HepG2 (cell line): ENCODE measurements around the gene CMIP. TPM values are rescaled to one million over a fixed set of nuclear protein-coding genes. Genes with fewer than 3 reads are reported as not detected.

Experiments used
- ARHGAP35 ChIP-seq: sonication (generic); formaldehyde crosslinking; IDR thresholded peaks from 2 replicates; pipeline ENCODE4 v1.9.0; 2022; ENCODE audit warnings: mild to moderate bottlenecking, inconsistent platforms, moderate library complexity, missing genetic modification reagents, borderline replicate concordance
- EP300 ChIP-seq, 3 experiments: sonication (generic) in 1 of 3; formaldehyde crosslinking in 1 of 3; IDR thresholded peaks; 2 replicates each; pipeline versions ENCODE4 v1.5.1 to v1.6.1; 2011 to 2020; ENCODE audit warnings: low read depth in 2 of 3, low read length in 2 of 3, borderline replicate concordance in 1 of 3, improper control_type of control experiment in 1 of 3, mild to moderate bottlenecking in 1 of 3, missing genetic modification reagents in 1 of 3, moderate library complexity in 1 of 3
- FIP1L1 ChIP-seq: fragments of 200-400 bp; formaldehyde crosslinking; IDR thresholded peaks from 2 replicates; pipeline ENCODE4 v1.6.1; 2018; ENCODE audit warnings: low read depth, mild to moderate bottlenecking, low read length, moderate library complexity, borderline replicate concordance; ENCODE audit not compliant: insufficient read depth
- FOXJ3 ChIP-seq: sonication (generic); formaldehyde crosslinking; IDR thresholded peaks from 2 replicates; pipeline ENCODE4 v1.4.0; 2020; ENCODE audit warnings: missing genetic modification reagents, mild to moderate bottlenecking, borderline replicate concordance
- HOXA7 ChIP-seq: sonication (generic); formaldehyde crosslinking; IDR thresholded peaks from 2 replicates; pipeline ENCODE4 v1.8.1; 2022; ENCODE audit warnings: mild to moderate bottlenecking, missing genetic modification reagents, moderate library complexity
- MEIS1 ChIP-seq: sonication (generic); formaldehyde crosslinking; IDR thresholded peaks from 2 replicates; pipeline ENCODE4 v1.9.0; 2021; ENCODE audit warnings: mild to moderate bottlenecking, missing genetic modification reagents, moderate library complexity, borderline replicate concordance
- NRL ChIP-seq: sonication (generic); formaldehyde crosslinking; IDR thresholded peaks from 2 replicates; pipeline ENCODE4 v1.5.0; 2020; ENCODE audit warnings: missing genetic modification reagents, mild to moderate bottlenecking, moderate library complexity, borderline replicate concordance
- SALL2 ChIP-seq: sonication (generic); formaldehyde crosslinking; IDR thresholded peaks from 2 replicates; pipeline ENCODE4 v1.8.1; 2023; ENCODE audit warnings: mild to moderate bottlenecking, missing genetic modification reagents, inconsistent platforms
- TGIF2 ChIP-seq: IDR thresholded peaks from 2 replicates; pipeline ENCODE4 v1.6.1; 2016; ENCODE audit warnings: control low read depth, missing compliant biosample characterization
- THAP11 ChIP-seq: IDR thresholded peaks from 2 replicates; pipeline ENCODE4 v1.6.1; 2016; ENCODE audit warnings: missing biosample characterization, missing genetic modification reagents
- ZNF841 ChIP-seq: sonication (generic); formaldehyde crosslinking; IDR thresholded peaks from 2 replicates; pipeline ENCODE4 v1.8.1; 2023; ENCODE audit warnings: missing genetic modification reagents, borderline replicate concordance
- polyA plus RNA-seq, 8 experiments: library from polyadenylated mRNA; depleted of rRNA in 3 of 8; stranded (reverse) in 7 of 8; unstranded in 1 of 8; fragments of >200 nt; fragmentation: Illumina TruSeq in 4 of 8; extraction: Trizol in 4 of 8; gene quantifications; 2 replicates each; pipeline versions ENCODE4 v1.2.1 to v1.2.3, GENCODE V29; 2011 to 2016; ENCODE audit warnings: low read depth in 4 of 8, missing spikeins in 1 of 8, mixed read lengths in 1 of 8; ENCODE audit not compliant: insufficient read depth in 1 of 8
- total RNA-seq, 5 experiments: library from RNA; depleted of rRNA; stranded (reverse); fragments of >200 nt; fragmentation: Illumina TruSeq; extraction: Trizol; gene quantifications; 2 replicates each; pipeline ENCODE4 v1.2.3, GENCODE V29; 2016; ENCODE audit warnings: low read depth in 1 of 5
- TF ChIP-seq, protein P1 (sequence below): sonication (generic); formaldehyde crosslinking; IDR thresholded peaks from 2 replicates; pipeline ENCODE4 v1.4.0; 2020; ENCODE audit warnings: mild to moderate bottlenecking, missing genetic modification reagents, borderline replicate concordance
- TF ChIP-seq, protein P2 (sequence below): sonication (generic); formaldehyde crosslinking; IDR thresholded peaks from 2 replicates; pipeline ENCODE4 v1.4.0; 2020; ENCODE audit warnings: mild to moderate bottlenecking, low read depth, missing genetic modification reagents
- TF ChIP-seq, protein P3 (sequence below): sonication (generic); formaldehyde crosslinking; IDR thresholded peaks from 2 replicates; pipeline ENCODE4 v1.4.0; 2020; ENCODE audit warnings: missing genetic modification reagents

The CMIP gene
- total and polyA plus RNA-seq, 2 of the 13 experiments (the other 11 are each of a cell fraction or from before 2014, with no cell fraction given): 10.9 to 18.1 TPM

DNA sequence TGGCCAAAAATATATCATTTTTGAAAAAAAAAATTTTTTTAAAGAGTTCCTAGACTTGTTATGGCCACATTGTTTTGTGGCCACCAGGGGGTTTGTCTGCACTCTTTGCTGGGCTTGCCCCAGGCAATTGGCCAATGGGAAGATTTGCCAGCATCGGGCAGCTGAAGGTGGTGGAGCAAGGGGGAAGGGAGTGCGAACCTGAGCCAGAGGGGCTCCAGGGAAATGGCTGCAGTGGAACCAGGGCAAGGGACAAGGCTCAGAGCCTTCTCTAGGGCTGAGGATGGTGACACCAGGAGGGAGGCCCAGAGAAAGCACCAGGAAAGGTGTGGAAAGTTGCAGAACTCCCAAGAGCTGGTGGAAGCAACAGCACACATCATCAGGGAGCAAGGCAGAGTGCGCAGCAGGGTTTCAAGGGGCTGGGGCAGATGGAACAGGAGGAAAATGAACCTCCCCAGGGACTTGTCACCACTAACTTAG, 15.5 kb upstream of the CMIP start (continued):
- TF ChIP-seq, protein P1, sequence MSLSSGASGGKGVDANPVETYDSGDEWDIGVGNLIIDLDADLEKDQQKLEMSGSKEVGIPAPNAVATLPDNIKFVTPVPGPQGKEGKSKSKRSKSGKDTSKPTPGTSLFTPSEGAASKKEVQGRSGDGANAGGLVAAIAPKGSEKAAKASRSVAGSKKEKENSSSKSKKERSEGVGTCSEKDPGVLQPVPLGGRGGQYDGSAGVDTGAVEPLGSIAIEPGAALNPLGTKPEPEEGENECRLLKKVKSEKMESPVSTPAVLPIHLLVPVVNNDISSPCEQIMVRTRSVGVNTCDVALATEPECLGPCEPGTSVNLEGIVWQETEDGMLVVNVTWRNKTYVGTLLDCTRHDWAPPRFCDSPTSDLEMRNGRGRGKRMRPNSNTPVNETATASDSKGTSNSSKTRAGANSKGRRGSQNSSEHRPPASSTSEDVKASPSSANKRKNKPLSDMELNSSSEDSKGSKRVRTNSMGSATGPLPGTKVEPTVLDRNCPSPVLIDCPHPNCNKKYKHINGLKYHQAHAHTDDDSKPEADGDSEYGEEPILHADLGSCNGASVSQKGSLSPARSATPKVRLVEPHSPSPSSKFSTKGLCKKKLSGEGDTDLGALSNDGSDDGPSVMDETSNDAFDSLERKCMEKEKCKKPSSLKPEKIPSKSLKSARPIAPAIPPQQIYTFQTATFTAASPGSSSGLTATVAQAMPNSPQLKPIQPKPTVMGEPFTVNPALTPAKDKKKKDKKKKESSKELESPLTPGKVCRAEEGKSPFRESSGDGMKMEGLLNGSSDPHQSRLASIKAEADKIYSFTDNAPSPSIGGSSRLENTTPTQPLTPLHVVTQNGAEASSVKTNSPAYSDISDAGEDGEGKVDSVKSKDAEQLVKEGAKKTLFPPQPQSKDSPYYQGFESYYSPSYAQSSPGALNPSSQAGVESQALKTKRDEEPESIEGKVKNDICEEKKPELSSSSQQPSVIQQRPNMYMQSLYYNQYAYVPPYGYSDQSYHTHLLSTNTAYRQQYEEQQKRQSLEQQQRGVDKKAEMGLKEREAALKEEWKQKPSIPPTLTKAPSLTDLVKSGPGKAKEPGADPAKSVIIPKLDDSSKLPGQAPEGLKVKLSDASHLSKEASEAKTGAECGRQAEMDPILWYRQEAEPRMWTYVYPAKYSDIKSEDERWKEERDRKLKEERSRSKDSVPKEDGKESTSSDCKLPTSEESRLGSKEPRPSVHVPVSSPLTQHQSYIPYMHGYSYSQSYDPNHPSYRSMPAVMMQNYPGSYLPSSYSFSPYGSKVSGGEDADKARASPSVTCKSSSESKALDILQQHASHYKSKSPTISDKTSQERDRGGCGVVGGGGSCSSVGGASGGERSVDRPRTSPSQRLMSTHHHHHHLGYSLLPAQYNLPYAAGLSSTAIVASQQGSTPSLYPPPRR (CRISPR knock-in tag): no peak
- no peak for TF ChIP-seq ZNF841 (CRISPR knock-in tag)
- no peak for TF ChIP-seq TGIF2 (CRISPR knock-in tag)
- no peak for TF ChIP-seq ARHGAP35 (CRISPR knock-in tag)
- TF ChIP-seq THAP11 (CRISPR knock-in tag): no peak
- no peak for TF ChIP-seq NRL
- TF ChIP-seq SALL2 (CRISPR knock-in tag): no peak
- TF ChIP-seq HOXA7 (CRISPR knock-in tag): no peak
- TF ChIP-seq EP300 (IDR thresholded peaks at IDR 0.05; ENCODE audit: low read depth in 2 of 2, low read length in 2 of 2): no peak
- no peak for TF ChIP-seq EP300 (CRISPR knock-in tag; IDR thresholded peaks at IDR 0.05; ENCODE audit: borderline replicate concordance)
- TF ChIP-seq, protein P2, sequence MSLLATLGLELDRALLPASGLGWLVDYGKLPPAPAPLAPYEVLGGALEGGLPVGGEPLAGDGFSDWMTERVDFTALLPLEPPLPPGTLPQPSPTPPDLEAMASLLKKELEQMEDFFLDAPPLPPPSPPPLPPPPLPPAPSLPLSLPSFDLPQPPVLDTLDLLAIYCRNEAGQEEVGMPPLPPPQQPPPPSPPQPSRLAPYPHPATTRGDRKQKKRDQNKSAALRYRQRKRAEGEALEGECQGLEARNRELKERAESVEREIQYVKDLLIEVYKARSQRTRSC (CRISPR knock-in tag): no peak
- no peak for TF ChIP-seq FOXJ3 (CRISPR knock-in tag)
- TF ChIP-seq MEIS1: no peak
- TF ChIP-seq FIP1L1: no peak
- TF ChIP-seq, protein P3, sequence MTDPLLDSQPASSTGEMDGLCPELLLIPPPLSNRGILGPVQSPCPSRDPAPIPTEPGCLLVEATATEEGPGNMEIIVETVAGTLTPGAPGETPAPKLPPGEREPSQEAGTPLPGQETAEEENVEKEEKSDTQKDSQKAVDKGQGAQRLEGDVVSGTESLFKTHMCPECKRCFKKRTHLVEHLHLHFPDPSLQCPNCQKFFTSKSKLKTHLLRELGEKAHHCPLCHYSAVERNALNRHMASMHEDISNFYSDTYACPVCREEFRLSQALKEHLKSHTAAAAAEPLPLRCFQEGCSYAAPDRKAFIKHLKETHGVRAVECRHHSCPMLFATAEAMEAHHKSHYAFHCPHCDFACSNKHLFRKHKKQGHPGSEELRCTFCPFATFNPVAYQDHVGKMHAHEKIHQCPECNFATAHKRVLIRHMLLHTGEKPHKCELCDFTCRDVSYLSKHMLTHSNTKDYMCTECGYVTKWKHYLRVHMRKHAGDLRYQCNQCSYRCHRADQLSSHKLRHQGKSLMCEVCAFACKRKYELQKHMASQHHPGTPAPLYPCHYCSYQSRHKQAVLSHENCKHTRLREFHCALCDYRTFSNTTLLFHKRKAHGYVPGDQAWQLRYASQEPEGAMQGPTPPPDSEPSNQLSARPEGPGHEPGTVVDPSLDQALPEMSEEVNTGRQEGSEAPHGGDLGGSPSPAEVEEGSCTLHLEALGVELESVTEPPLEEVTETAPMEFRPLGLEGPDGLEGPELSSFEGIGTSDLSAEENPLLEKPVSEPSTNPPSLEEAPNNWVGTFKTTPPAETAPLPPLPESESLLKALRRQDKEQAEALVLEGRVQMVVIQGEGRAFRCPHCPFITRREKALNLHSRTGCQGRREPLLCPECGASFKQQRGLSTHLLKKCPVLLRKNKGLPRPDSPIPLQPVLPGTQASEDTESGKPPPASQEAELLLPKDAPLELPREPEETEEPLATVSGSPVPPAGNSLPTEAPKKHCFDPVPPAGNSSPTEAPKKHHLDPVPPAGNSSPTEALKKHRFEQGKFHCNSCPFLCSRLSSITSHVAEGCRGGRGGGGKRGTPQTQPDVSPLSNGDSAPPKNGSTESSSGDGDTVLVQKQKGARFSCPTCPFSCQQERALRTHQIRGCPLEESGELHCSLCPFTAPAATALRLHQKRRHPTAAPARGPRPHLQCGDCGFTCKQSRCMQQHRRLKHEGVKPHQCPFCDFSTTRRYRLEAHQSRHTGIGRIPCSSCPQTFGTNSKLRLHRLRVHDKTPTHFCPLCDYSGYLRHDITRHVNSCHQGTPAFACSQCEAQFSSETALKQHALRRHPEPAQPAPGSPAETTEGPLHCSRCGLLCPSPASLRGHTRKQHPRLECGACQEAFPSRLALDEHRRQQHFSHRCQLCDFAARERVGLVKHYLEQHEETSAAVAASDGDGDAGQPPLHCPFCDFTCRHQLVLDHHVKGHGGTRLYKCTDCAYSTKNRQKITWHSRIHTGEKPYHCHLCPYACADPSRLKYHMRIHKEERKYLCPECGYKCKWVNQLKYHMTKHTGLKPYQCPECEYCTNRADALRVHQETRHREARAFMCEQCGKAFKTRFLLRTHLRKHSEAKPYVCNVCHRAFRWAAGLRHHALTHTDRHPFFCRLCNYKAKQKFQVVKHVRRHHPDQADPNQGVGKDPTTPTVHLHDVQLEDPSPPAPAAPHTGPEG (CRISPR knock-in tag): no peak
